Subcutaneous adipose tissue (tissue), 4 donors: ENCODE measurements around the gene CCNI2. TPM values are rescaled to one million over a fixed set of nuclear protein-coding genes. Genes with fewer than 3 reads are reported as not detected.

ENCODE experiments used
- CTCF ChIP-seq: fragments of 450-650 bp; IDR thresholded peaks from one replicate; pipeline ENCODE4 v1.5.1; 2016; ENCODE audit warnings: low read depth, mild to moderate bottlenecking, control low read depth, antibody characterized with exemption, moderate library complexity
- total RNA-seq, 4 donors: library from RNA; depleted of rRNA; stranded (reverse); fragments of >200 nt; gene quantifications; one replicate each; pipeline ENCODE4 v1.1.0, GENCODE V29; 2016

The CCNI2 gene
- total RNA-seq, 4 donors from 2014 or later: not detected

- TF ChIP-seq CTCF: no peak
These were observed 17.3 kb upstream of the CCNI2 start for GRCh38 chr5:132729896-132730295.

GRCh38 chr5:132733499-132734148 lies 13.6 kb upstream of the CCNI2 start:
- no peak for TF ChIP-seq CTCF

- TF ChIP-seq CTCF: no peak
These were observed 12.5 kb upstream of the CCNI2 start for GRCh38 chr5:132734687-132735086.

GRCh38 chr5:132736853-132737833 lies 10.1 kb upstream of the CCNI2 start, which contains the start of gene KIF3A:
Gene KIF3A, minus strand, starts transcription at chr5:132737546. Its CDS starts 127 bp downstream, at chr5:132737419.
- TF ChIP-seq CTCF: no peak

- TF ChIP-seq CTCF: no peak
These were observed 9.1 kb upstream of the CCNI2 start for GRCh38 chr5:132737982-132738681.

GRCh38 chr5:132739232-132739631 lies 8.0 kb upstream of the CCNI2 start:
- TF ChIP-seq CTCF: no peak

- TF ChIP-seq CTCF: no peak
These were observed 5.1 kb upstream of the CCNI2 start for GRCh38 chr5:132742158-132742557.
